OCI-LY3 (cell line): ENCODE results near the gene STYK1.

Source experiments
- H2AFZ ChIP-seq: fragments of 200-600, 300-600 bp; shearing (Covaris generic); 2 replicates; pipeline ENCODE4 v1.6.0; 2014; ENCODE audit warnings: antibody characterized with exemption, low read depth, low read length
- H3K27ac ChIP-seq: fragments of 200-600, 300-600 bp; sonication (generic); 2 replicates; pipeline ENCODE4 v1.5.1; 2014; ENCODE audit warnings: mild to moderate bottlenecking, low read length, moderate library complexity, mixed read lengths
- H3K27me3 ChIP-seq: fragments of 200-600, 300-600 bp; sonication (generic); 2 replicates; pipeline ENCODE4 v1.6.1; 2014; ENCODE audit warnings: low read depth, low read length, mixed read lengths
- H3K36me3 ChIP-seq: fragments of 200-600, 300-600 bp; sonication (generic); replicated peaks from 2 replicates; pipeline ENCODE3; 2014; ENCODE audit warnings: low read depth, low read length, mixed read lengths
- H3K4me1 ChIP-seq: fragments of 300-600, 200-600 bp; sonication (generic); 2 replicates; pipeline ENCODE4 v1.6.1; 2014; ENCODE audit warnings: low read length, mixed read lengths
- H3K4me2 ChIP-seq: fragments of 200-600, 300-600 bp; sonication (generic); 2 replicates; pipeline ENCODE4 v1.6.1; 2014; ENCODE audit warnings: low read length, mixed read lengths
- H3K4me3 ChIP-seq: fragments of 300-600, 200-600 bp; sonication (generic); 2 replicates; pipeline ENCODE4 v1.5.1; 2014; ENCODE audit warnings: antibody characterized with exemption, mild to moderate bottlenecking, low read length, moderate library complexity
- H3K79me2 ChIP-seq: fragments of 300-600, 200-600 bp; shearing (Covaris generic); 2 replicates; pipeline ENCODE4 v1.6.1; 2014; ENCODE audit warnings: mild to moderate bottlenecking, low read length, mixed read lengths
- H3K9ac ChIP-seq: fragments of 300-600, 200-600 bp; shearing (Covaris generic); 2 replicates; pipeline ENCODE4 v1.6.0; 2014; ENCODE audit warnings: mild to moderate bottlenecking, low read length, moderate library complexity
- H3K9me3 ChIP-seq: fragments of 200-600, 300-600 bp; shearing (Covaris generic); 2 replicates; pipeline ENCODE4 v1.6.1; 2014; ENCODE audit warnings: low read length, mixed read lengths; ENCODE audit not compliant: insufficient read depth
- H4K20me1 ChIP-seq: fragments of 200-600, 300-600 bp; sonication (generic); 2 replicates; pipeline ENCODE4 v1.6.1; 2016; ENCODE audit warnings: low read length, mixed read lengths; ENCODE audit not compliant: insufficient read depth
- CTCF ChIP-seq: fragments of 200-600, 300-600 bp; sonication (generic); IDR thresholded peaks from 2 replicates; pipeline ENCODE4 v1.5.1; 2014; ENCODE audit warnings: antibody characterized with exemption, low read length, low read depth
- EZH2phosphoT487 ChIP-seq: fragments of 200-600 bp; shearing (Covaris generic); IDR thresholded peaks from 2 replicates; pipeline ENCODE4 v1.6.1; 2018; ENCODE audit warnings: antibody characterized with exemption, mixed run types, low read depth

STYK1 gene

GRCh38 chr12:10669533-10669932 is 4.3 kb downstream of the STYK1 start:
- H3K9me3 ChIP-seq = no peaks in the 10 kb centered on the region
- H3K4me2 ChIP-seq = no peak overlapping the region
- no peak overlapping the region for H3K4me3 ChIP-seq
- H4K20me1 ChIP-seq = no peaks in the 10 kb centered on the region
- no peak overlapping the region for H3K9ac ChIP-seq
- no peaks in the 10 kb centered on the region for H3K79me2 ChIP-seq
- TF ChIP-seq CTCF (no peak), EZH2phosphoT487 (no peak)
- H3K27me3 ChIP-seq = peaks cover 19% of the 10 kb centered on the region; the same call in 1 of the 2 replicates
- no peaks in the 10 kb centered on the region for H3K36me3 ChIP-seq
- H3K27ac ChIP-seq = no peak overlapping the region
- peaks cover 16% of the 10 kb centered on the region for H3K4me1 ChIP-seq
- H2AFZ ChIP-seq = no peak overlapping the region

GRCh38 chr12:10668526-10668925 is 5.3 kb downstream of the STYK1 start:
- peak overlapping the region; percentile 1; the same call in 1 of the 2 replicates for H2AFZ ChIP-seq
- no peak overlapping the region for H3K27ac ChIP-seq
- no peaks in the 10 kb centered on the region for H3K36me3 ChIP-seq
- no peaks in the 10 kb centered on the region for H3K79me2 ChIP-seq
- peaks cover 19% of the 10 kb centered on the region; the same call in 1 of the 2 replicates for H3K27me3 ChIP-seq
- H4K20me1 ChIP-seq = no peaks in the 10 kb centered on the region
- H3K4me2 ChIP-seq = peak overlapping the region; percentile 55
- peaks cover 12% of the 10 kb centered on the region; the same call in 1 of the 2 replicates for H3K4me1 ChIP-seq
- H3K9ac ChIP-seq = no peak overlapping the region
- H3K9me3 ChIP-seq = no peaks in the 10 kb centered on the region
- peak overlapping the region; percentile 49 for H3K4me3 ChIP-seq
- TF ChIP-seq EZH2phosphoT487 (no peak), CTCF (no peak)

- TF ChIP-seq EZH2phosphoT487 = no peak
- no peak for TF ChIP-seq CTCF
- Histone ChIP-seq H3K27ac (no peak overlapping the region), H2AFZ (no peak overlapping the region), H3K79me2 (no peaks in the 10 kb centered on the region), H3K9ac (no peak overlapping the region), H3K4me3 (no peak overlapping the region), H3K27me3 (peaks cover 19% of the 10 kb centered on the region; the same call in 1 of the 2 replicates), H3K36me3 (no peaks in the 10 kb centered on the region), H3K4me2 (no peak overlapping the region), H4K20me1 (no peaks in the 10 kb centered on the region), H3K9me3 (no peaks in the 10 kb centered on the region), H3K4me1 (peaks cover 3% of the 10 kb centered on the region; the same call in 1 of the 2 replicates)
Observed at GRCh38 chr12:10667581-10667980, 6.3 kb downstream of the STYK1 start.

GRCh38 chr12:10664499-10664898 is 9.4 kb downstream of the STYK1 start:
- Histone ChIP-seq H3K9ac (no peak overlapping the region), H3K4me1 (no peaks in the 10 kb centered on the region; the same call in 1 of the 2 replicates), H4K20me1 (no peaks in the 10 kb centered on the region), H3K27ac (no peak overlapping the region), H3K4me3 (no peak overlapping the region), H2AFZ (no peak overlapping the region), H3K4me2 (no peak overlapping the region), H3K9me3 (no peaks in the 10 kb centered on the region), H3K36me3 (no peaks in the 10 kb centered on the region), H3K27me3 (peaks cover 4% of the 10 kb centered on the region; the same call in 1 of the 2 replicates), H3K79me2 (no peaks in the 10 kb centered on the region)
- TF ChIP-seq EZH2phosphoT487 (no peak), CTCF (no peak)
